ENCODE data around the gene CCDC106. TPM values are rescaled to one million over a fixed set of nuclear protein-coding genes. Genes with fewer than 3 reads are reported as not detected.

CCDC106 gene
- total and polyA plus RNA-seq, 2 of the 4 experiments (the other 2 are of a cell fraction) = 2.3 to 13.6 TPM

GRCh38 chr19:55687281-55688201 lies 39.5 kb downstream of the CCDC106 start:
- peaks cover 17 to 40% of the 10 kb centered on the region in 2 experiments for H3K79me1 ChIP-seq (ENCODE audit: low read depth in 1 of 2, low read length in 2 of 2)
- peaks cover 4% of the 10 kb centered on the region; the same call in 1 of the 2 replicates for H3K9me1 ChIP-seq (ENCODE audit: insufficient read depth, low read length)
- 95% methylated on average over 8 of the region's 22 CpGs; no CpG with 5 or more reads in 1 of the 2 experiments for WGBS, 2 experiments (ENCODE audit: extremely low coverage in 2 of 2, insufficient read length in 1 of 2)
- ChIA-PET POLR2A (ENCODE audit: unreplicated experiment) (no interaction called here), CTCF (no interaction called here)
- no peak overlapping the region for H4K8ac ChIP-seq (ENCODE audit: low read depth in 2 of 2, low read length in 2 of 2)
- H3K9me3 ChIP-seq (ENCODE audit: control insufficient read depth, insufficient read depth, low read length) = no peaks in the 10 kb centered on the region
- H3K4me3 ChIP-seq (ENCODE audit: insufficient read depth, low read depth, low read length) = no peak overlapping the region
- H3K14ac ChIP-seq (replicated peaks; ENCODE audit: low read depth, low read length) = no peak overlapping the region
- no peak overlapping the region for H3K18ac ChIP-seq (ENCODE audit: low read depth, low read length)
- no peak overlapping the region for H3K23ac ChIP-seq (ENCODE audit: low read depth, low read length)
- in situ Hi-C loops (cut with MboI; ENCODE audit: low sequenced_read_pairs) = loop anchor here (25.0 kb wide), 1 partner anchor 450 kb away; the partner anchor contains the start of gene ZNF444
- no peak overlapping the region for H3K56ac ChIP-seq (ENCODE audit: extremely low read depth, insufficient read depth, low read length)
- H2AK5ac ChIP-seq (ENCODE audit: low read depth, low read length) = no peak overlapping the region
- H3K27me3 ChIP-seq (ENCODE audit: control insufficient read depth, insufficient read depth, low read length) = no peaks in the 10 kb centered on the region
- no peak overlapping the region for H3K4me2 ChIP-seq (ENCODE audit: low read depth, low read length)
- peaks cover 63% of the 10 kb centered on the region for H3K36me3 ChIP-seq (ENCODE audit: control insufficient read depth, insufficient read depth, low read length)
- no peaks in the 10 kb centered on the region for H3K4me1 ChIP-seq (ENCODE audit: control insufficient read depth, insufficient read depth, low read length)
- H4K20me1 ChIP-seq (ENCODE audit: insufficient read depth, low read length) = peaks cover 52% of the 10 kb centered on the region
- no peak for TF ChIP-seq MXI1 (IDR thresholded peaks at IDR 0.05; ENCODE audit: borderline replicate concordance, low read depth, low read length)
- no peak for TF ChIP-seq RFX5 (IDR thresholded peaks at IDR 0.05; ENCODE audit: low read depth, low read length)
- TF ChIP-seq NFE2L2 (IDR thresholded peaks at IDR 0.05; ENCODE audit: low read depth, low read length) = no peak
- no peak for TF ChIP-seq CTCF (conservative IDR thresholded peaks at IDR 0.05; ENCODE audit: low read depth, low read length)
- TF ChIP-seq RAD21 (IDR thresholded peaks at IDR 0.05; ENCODE audit: low read length) = no peak
- no peak for TF ChIP-seq MAFK (IDR thresholded peaks at IDR 0.05; ENCODE audit: low read depth, low read length)
- no peak for TF ChIP-seq CEBPB (IDR thresholded peaks at IDR 0.05; ENCODE audit: low read depth, low read length)
- H4K91ac ChIP-seq (ENCODE audit: insufficient read depth, low read depth, low read length) = no peak overlapping the region
- BruUV-seq (replicated peaks) = no TSS peak
- intact Hi-C loops (cut with micrococcal nuclease) = no loop called here
- no peak overlapping the region for H2BK5ac ChIP-seq (ENCODE audit: low read depth, low read length, poor library complexity, severe bottlenecking)
- H2AFZ ChIP-seq (replicated peaks; ENCODE audit: low read length, poor library complexity) = no peak overlapping the region
- dilution Hi-C loops (cut with HindIII; ENCODE audit: low sequenced_read_pairs, unreplicated experiment) = no loop called here
- no peak overlapping the region for H3K27ac ChIP-seq (ENCODE audit: insufficient read depth, low read length)
- ATAC-seq (ENCODE audit: low read depth) (no peak), DNase-seq (no peak)
- no peak overlapping the region for H4K5ac ChIP-seq (ENCODE audit: low read depth, low read length)
- H2AK9ac ChIP-seq (replicated peaks; ENCODE audit: low read depth, low read length, poor library complexity) = no peak overlapping the region
- no peak overlapping the region for H3K9ac ChIP-seq (ENCODE audit: low read depth, low read length)
- H2BK15ac ChIP-seq (ENCODE audit: low read depth, low read length) = no peak overlapping the region
- H2BK20ac ChIP-seq (ENCODE audit: low read depth, low read length) = no peak overlapping the region
- H3K4ac ChIP-seq (ENCODE audit: low read depth, low read length) = no peak overlapping the region
- H2BK120ac ChIP-seq (ENCODE audit: low read depth, low read length) = no peak overlapping the region

Data from IMR-90 (cell line).